NB4 (cell line): ENCODE measurements around the gene GLRA2.

Experiments
- DNase-seq: peaks from one replicate; pipeline ENCODE4 v3.0.0; 2010; ENCODE audit warnings: low read depth
- H3K4me3 ChIP-seq: one replicate; pipeline ENCODE4 v1.5.1; 2011; ENCODE audit warnings: mild to moderate bottlenecking, low read depth, low read length, moderate library complexity
- MAX ChIP-seq: IDR thresholded peaks from 2 replicates; pipeline ENCODE4 v1.6.1; 2011; ENCODE audit warnings: low read depth, low read length
- MYC ChIP-seq: IDR thresholded peaks from 2 replicates; pipeline ENCODE4 v1.6.1; 2011; ENCODE audit warnings: low read depth, low read length
- POLR2A ChIP-seq: IDR thresholded peaks from 2 replicates; pipeline ENCODE4 v1.6.1; 2011; ENCODE audit warnings: mild to moderate bottlenecking; ENCODE audit not compliant: insufficient read length; ENCODE audit errors: extremely low read depth
- TF ChIP-seq, protein P1 (sequence below): IDR thresholded peaks from one replicate; pipeline ENCODE4 v1.5.1; 2012; ENCODE audit warnings: low read depth, low read length

GLRA2 gene

DNA sequence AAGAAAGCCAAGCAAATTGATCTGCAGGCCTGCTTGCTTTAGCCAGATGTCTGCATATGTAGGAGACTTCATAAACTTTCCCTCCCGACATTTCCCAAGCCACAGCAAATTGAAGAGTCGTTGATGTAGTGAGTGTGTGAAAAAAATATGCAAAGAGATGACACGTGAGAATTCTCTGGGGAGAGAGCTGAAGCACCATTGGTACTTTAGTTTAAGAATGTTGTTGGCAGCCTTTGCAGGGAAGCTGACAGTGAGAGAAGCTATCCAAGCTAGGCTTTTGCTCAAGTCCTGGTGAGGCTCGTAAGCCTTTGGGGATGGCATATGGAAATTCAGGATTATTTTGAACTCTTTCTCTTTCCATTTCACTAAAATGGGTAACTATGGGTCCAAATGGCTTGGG is 87.5 kb downstream of the GLRA2 start:
- TF ChIP-seq MAX (no peak), MYC (no peak), POLR2A (no peak)
- TF ChIP-seq, protein P1, sequence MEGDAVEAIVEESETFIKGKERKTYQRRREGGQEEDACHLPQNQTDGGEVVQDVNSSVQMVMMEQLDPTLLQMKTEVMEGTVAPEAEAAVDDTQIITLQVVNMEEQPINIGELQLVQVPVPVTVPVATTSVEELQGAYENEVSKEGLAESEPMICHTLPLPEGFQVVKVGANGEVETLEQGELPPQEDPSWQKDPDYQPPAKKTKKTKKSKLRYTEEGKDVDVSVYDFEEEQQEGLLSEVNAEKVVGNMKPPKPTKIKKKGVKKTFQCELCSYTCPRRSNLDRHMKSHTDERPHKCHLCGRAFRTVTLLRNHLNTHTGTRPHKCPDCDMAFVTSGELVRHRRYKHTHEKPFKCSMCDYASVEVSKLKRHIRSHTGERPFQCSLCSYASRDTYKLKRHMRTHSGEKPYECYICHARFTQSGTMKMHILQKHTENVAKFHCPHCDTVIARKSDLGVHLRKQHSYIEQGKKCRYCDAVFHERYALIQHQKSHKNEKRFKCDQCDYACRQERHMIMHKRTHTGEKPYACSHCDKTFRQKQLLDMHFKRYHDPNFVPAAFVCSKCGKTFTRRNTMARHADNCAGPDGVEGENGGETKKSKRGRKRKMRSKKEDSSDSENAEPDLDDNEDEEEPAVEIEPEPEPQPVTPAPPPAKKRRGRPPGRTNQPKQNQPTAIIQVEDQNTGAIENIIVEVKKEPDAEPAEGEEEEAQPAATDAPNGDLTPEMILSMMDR: no peak
- H3K4me3 ChIP-seq: no peak overlapping the region
- no peak for DNase-seq

DNA sequence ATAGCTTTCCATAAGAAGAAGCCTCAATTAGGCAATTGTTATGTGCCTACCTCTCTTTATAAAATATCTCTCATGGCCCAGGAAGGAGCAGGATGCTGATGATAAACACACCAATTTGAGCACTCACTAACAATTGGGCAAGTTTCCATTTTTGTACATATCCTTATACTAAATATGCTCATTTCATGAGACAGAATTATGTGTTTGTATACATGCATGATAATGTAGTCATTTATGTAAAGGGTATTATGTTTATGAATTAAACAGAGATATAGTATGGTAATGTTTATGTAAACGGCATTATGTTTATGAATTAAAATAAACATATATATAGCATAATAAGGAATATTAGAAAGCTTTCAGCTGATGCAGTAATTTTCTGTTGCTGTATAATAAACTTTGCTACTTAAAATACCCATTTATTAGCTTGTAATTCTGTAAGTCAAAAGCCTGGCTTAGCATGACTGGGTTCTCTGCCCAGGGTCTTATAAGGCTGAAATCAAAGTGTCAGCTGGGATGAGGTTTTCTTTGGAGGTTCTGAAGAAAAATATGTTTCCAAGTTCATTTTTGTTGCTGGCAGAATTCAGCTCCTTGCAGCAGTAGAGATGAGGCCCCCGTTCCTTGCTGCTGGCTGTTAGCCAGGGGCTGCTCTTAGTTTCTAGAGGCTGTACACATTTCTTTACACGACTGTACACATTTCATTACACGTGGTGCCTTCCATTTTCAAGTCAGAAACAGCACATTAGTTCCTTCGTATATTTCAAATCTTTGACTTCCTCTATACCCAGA is 89.0 kb downstream of the GLRA2 start:
- no peak for TF ChIP-seq POLR2A
- no peak for TF ChIP-seq MYC
- TF ChIP-seq MAX: no peak
- TF ChIP-seq, protein P1: no peak
- no peak overlapping the region for H3K4me3 ChIP-seq
- DNase-seq: no peak

DNA sequence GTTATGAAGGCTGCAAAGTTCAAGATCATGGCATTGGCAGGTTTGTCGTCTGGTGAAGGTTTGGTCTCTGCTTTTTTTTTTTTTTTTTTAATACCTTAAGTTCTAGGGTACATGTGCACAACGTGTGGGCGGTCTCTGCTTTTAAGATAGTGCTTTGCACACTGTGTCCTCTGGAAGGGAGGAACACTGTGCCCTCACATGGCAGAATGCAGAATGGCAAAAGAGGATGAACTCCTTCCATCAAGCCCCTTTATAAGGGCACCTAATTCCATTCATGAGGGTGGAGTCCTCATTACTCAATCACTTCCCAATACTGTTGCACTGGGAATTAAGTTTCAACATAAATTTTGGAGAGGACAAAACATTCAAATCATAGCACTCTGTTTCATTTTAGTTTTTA is 101.4 kb downstream of the GLRA2 start:
- no peak overlapping the region for H3K4me3 ChIP-seq
- TF ChIP-seq MAX: no peak
- TF ChIP-seq, protein P1: peak; percentile 2
- peak; percentile 2 for DNase-seq

- no peak for TF ChIP-seq MAX
- TF ChIP-seq MYC: no peak
- no peak for TF ChIP-seq POLR2A
- TF ChIP-seq, protein P1: no peak
- H3K4me3 ChIP-seq: no peak overlapping the region
- DNase-seq: no peak
Observed at GRCh38 chrX:14641681-14642655, 112.6 kb downstream of the GLRA2 start.

DNA sequence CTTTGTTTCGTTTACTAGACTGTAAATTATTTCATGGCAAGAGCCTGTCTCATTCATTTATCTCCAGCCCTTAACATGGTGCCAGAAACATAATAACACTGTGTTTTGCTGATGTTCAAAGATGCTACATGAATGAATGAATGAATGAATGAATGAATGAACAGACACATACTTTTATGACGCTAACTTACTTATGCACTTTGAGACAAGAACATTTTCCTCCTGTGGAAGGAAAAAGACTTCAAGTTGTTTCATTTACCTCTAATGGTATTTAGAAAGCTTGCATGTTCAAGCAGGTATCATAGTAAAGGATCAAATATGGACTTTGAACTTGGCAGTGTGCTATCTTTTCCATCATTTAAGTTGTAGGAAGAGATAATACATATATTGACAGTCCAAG is 131.6 kb downstream of the GLRA2 start:
- no peak overlapping the region for H3K4me3 ChIP-seq
- TF ChIP-seq, protein P1: no peak
- no peak for TF ChIP-seq MYC

More for the DNA sequence above, 131.6 kb downstream of the GLRA2 start:
- no peak for DNase-seq
